Lower lobe of right lung (tissue), 2 donors: ENCODE measurements around the gene DAGLA. TPM values are rescaled to one million over a fixed set of nuclear protein-coding genes. Genes with fewer than 3 reads are reported as not detected.

Source experiments
- ATAC-seq, 2 donors: fragments of 200-7000 bp; cut with Tn5 transposase; one replicate each; pipeline ENCODE4 v1.9.1; 2020 to 2022; ENCODE audit warnings: mild to moderate bottlenecking in 2 of 2, moderate library complexity in 2 of 2
- DNase-seq: peaks from one replicate; pipeline ENCODE4 v3.0.0-alpha.2; 2020
- H3K27ac ChIP-seq: fragments of 200-600 bp; one replicate; pipeline ENCODE4 v1.8.0; 2022
- H3K27me3 ChIP-seq: fragments of 200-600 bp; one replicate; pipeline ENCODE4 v1.8.0; 2022; ENCODE audit warnings: low read depth
- H3K36me3 ChIP-seq: fragments of 200-600 bp; one replicate; pipeline ENCODE4 v1.8.0; 2022; ENCODE audit warnings: mild to moderate bottlenecking
- H3K4me1 ChIP-seq: fragments of 200-600 bp; one replicate; pipeline ENCODE4 v1.8.0; 2022
- H3K4me3 ChIP-seq: fragments of 200-600 bp; one replicate; pipeline ENCODE4 v1.8.0; 2022; ENCODE audit warnings: mild to moderate bottlenecking
- H3K9me3 ChIP-seq: fragments of 200-600 bp; one replicate; pipeline ENCODE4 v1.8.0; 2022
- CTCF ChIP-seq: fragments of 200-600 bp; IDR thresholded peaks from one replicate; pipeline ENCODE4 v1.8.0; 2022; ENCODE audit warnings: antibody characterized with exemption, mild to moderate bottlenecking
- intact Hi-C: fragments of 100-400 bp; cut with DNase I; formaldehyde crosslinking; loops from one replicate; pipeline ENCODE4 v1.11.0; 2022
- total RNA-seq: library from RNA; stranded (reverse); fragmentation: NEBNext Ultra II Directional; extraction: Animal tissue kit (Norgen Biotek cat#: 25700); gene quantifications from one replicate; pipeline ENCODE4 v1.2.1, GENCODE V29; 2021
- donor health status: DM: no; HTN: yes; CAD: no; lungs with severe emphysema.

DAGLA gene
- total RNA-seq, 1 donor from 2014 or later, result 7.1 TPM

GRCh38 chr11:61688365-61689163 is 8.4 kb downstream of the DAGLA start:
- peak; percentile 81 to 84 for ATAC-seq
- peak overlapping the region; percentile 24 for H3K4me3 ChIP-seq

GRCh38 chr11:61689164-61689496 is 8.9 kb downstream of the DAGLA start:
- Histone ChIP-seq H3K36me3 (no peaks in the 10 kb centered on the region), H3K27ac (peak overlapping the region; percentile 67), H3K9me3 (no peaks in the 10 kb centered on the region), H3K4me3 (peak overlapping the region; percentile 24), H3K4me1 (peaks cover 25% of the 10 kb centered on the region), H3K27me3 (peaks cover 4% of the 10 kb centered on the region)
- TF ChIP-seq CTCF, result no peak
- DNase-seq, result no peak
- intact Hi-C loops, result loop anchor here (10.0 kb wide), 1 partner anchor 46 kb away; no protein-coding TSS in a partner anchor
- ATAC-seq, result no peak

More at GRCh38 chr11:61688365-61689163, 8.4 kb downstream of the DAGLA start:
- DNase-seq, result peak; percentile 85
- H3K27me3 ChIP-seq, result peaks cover 7% of the 10 kb centered on the region
- no peak for TF ChIP-seq CTCF
- intact Hi-C loops, result loop anchor here (10.0 kb wide), 1 partner anchor 46 kb away; no protein-coding TSS in a partner anchor
- H3K4me1 ChIP-seq, result peaks cover 26% of the 10 kb centered on the region
- no peaks in the 10 kb centered on the region for H3K36me3 ChIP-seq
- H3K9me3 ChIP-seq, result no peaks in the 10 kb centered on the region
- peak overlapping the region; percentile 67 for H3K27ac ChIP-seq

- H3K4me3 ChIP-seq, result no peak overlapping the region
- no peak for TF ChIP-seq CTCF
- no peaks in the 10 kb centered on the region for H3K36me3 ChIP-seq
- H3K27me3 ChIP-seq, result no peaks in the 10 kb centered on the region
- intact Hi-C loops, result no loop called here
- no peak for ATAC-seq
- DNase-seq, result no peak
- no peak overlapping the region for H3K27ac ChIP-seq
- no peaks in the 10 kb centered on the region for H3K9me3 ChIP-seq
- peaks cover 36% of the 10 kb centered on the region for H3K4me1 ChIP-seq
Observed at GRCh38 chr11:61690706-61691379, 10.7 kb downstream of the DAGLA start.

GRCh38 chr11:61691380-61692156 is 11.4 kb downstream of the DAGLA start:
- peaks cover 44% of the 10 kb centered on the region for H3K4me1 ChIP-seq
- H3K27ac ChIP-seq, result no peak overlapping the region
- DNase-seq, result no peak
- no peak overlapping the region for H3K4me3 ChIP-seq
- no peaks in the 10 kb centered on the region for H3K9me3 ChIP-seq
- no peaks in the 10 kb centered on the region for H3K27me3 ChIP-seq
- intact Hi-C loops, result no loop called here
- TF ChIP-seq CTCF, result no peak
- H3K36me3 ChIP-seq, result no peaks in the 10 kb centered on the region
- ATAC-seq, result no peak

- intact Hi-C loops, result no loop called here
- Histone ChIP-seq H3K9me3 (no peaks in the 10 kb centered on the region), H3K36me3 (no peaks in the 10 kb centered on the region), H3K27ac (peak overlapping the region; percentile 77), H3K27me3 (no peaks in the 10 kb centered on the region), H3K4me1 (peaks cover 59% of the 10 kb centered on the region), H3K4me3 (no peak overlapping the region)
- DNase-seq (no peak), ATAC-seq (no peak)
- TF ChIP-seq CTCF, result no peak
Observed at GRCh38 chr11:61693922-61694601, 13.9 kb downstream of the DAGLA start.
